Femur (tissue), 1 donor: ENCODE results near the gene ANGPT4.
"Not testable (repeated sequence)": the region's sequence is repeated elsewhere in the genome, so short reads cannot be mapped to it uniquely, and the experiment has no call there.

ENCODE experiments used
- DNase-seq: peaks from one replicate; pipeline ENCODE4 v3.0.0-alpha.2; 2017

Gene ANGPT4

DNA sequence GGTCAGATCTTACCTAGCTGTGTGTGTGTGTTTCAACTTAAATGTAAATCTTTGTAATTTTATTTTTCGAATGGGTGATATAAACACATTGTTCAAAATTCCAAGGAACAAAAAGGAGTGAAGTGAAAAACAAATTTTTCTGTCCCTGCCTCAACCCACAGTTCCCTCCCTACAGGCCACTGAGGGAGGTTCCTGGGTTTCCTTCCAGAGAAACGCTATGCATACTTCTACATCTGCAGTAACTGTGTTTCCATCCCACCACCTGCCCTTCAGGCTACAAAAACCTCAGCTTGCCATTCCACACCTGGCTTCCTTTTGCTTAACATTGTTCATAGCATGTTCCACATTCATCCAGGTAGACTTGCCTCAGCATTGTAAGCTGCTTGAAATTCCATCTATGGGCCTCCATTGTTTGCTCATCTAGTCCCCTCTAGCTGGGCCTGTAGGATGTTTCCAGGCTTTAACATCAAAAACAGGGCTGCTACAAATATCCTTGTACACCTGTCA is 12.0 kb downstream of the ANGPT4 start:
- DNase-seq, result no peak

DNA sequence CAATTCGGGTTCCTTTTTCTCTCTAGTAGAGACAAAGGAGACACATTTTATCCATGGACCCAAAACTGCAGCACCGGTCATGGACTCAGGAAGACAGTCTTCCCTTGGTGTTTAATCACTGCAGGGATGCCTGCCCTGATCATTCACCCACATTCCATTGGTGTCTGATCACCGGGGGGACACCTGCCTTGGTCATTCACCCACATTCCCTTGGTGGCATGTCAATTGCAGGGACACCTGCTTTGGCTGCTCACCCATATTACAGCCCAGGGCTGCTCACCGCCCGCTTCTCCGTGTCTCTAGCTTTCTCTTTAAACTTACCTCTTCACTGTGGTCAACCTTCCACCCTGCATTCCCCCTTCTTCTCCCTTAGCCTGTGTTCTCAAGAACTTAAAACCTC is 18.7 kb downstream of the ANGPT4 start:
- not testable (repeated sequence) for DNase-seq

GRCh38 chr20:896501-897025 is 19.6 kb downstream of the ANGPT4 start:
- DNase-seq, result no peak

DNA sequence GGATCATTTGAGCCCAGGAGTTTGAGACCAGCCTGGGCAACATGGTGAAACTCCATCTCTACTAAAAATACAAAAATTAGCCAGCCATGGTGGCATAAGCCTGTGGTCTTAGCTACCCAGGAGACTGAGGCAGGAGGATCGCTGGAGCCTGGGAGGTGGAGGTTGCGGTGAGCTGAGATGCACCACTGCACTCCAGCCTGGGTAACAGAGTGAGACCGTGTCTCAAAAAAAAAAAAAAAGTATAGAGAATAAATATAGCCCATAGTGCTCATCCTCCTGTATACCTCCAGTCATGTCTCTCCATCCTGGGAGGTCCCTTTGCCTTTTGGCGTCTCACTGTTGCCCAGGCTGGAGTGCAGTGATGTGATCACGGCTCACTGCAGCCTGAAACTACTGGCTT is 23.8 kb downstream of the ANGPT4 start:
- not testable (repeated sequence) for DNase-seq

DNA sequence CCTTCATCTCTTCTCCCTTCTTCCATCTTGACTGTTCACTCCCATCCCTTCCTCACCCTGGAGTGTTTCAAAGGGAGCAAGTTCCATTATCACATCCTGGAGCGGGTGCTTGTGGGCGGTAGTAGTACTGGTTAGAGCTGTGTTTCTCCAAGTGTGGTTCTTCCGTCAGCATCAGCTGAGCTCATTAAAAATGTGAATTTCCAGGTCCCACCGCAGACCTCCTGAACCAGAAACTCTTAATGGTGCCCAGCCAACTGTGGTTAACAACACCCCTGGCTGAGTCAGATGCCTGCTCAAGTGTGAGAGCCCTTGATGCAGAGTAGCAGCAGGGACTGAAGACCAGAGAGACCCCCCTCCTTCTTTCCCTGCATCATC is 24.4 kb downstream of the ANGPT4 start:
- no peak for DNase-seq

DNA sequence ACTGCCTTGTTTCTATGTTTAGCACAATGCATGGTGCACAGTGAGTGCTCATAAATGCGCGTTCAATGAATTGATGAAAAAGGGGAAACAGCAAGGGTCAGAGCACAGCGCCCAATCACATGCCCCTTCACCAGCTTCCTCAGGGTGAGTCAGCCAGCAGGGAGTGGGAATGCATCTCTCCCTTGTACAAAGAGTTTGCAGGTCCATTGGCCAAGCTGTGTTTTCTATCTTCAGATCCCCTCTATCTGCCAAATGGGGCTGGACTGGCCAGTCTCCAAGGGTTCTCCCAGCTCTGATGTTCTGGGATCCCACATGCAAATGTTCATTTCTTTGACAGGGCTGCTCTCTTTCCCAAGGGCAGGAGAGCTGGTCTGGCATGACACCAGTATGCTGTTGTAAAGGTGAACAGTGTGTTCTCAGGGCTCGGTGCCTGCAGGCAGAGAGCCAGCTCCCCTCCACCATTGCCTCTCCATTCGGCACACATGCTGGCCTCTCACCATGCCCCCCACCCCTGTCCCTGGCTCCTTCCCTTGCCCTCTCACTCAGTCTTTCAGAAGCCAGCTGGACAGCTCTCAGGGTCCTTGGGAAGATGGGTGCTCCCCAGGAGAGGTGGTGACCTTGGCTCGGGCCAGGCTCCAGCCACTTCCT is 25.0 kb downstream of the ANGPT4 start:
- DNase-seq, result no peak

DNA sequence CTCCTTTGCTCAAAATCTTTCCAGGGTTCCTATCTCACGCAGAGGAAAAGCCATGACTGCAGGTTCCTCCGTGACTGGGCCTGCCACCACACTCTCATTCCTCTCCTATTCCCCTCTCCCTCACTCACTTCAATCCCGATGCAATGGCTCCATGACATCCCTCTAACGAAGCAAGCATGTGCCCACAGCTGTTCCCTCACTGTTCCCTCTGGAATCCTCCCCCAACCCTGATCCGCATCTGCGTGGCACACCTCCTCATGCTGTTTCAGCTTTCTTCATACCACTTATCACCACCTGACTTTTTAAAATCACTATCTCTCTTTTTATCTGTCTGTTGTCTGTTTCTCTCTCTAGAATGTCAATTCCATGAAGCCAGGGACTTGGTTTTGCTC is 25.5 kb downstream of the ANGPT4 start:
- DNase-seq, result no peak

DNA sequence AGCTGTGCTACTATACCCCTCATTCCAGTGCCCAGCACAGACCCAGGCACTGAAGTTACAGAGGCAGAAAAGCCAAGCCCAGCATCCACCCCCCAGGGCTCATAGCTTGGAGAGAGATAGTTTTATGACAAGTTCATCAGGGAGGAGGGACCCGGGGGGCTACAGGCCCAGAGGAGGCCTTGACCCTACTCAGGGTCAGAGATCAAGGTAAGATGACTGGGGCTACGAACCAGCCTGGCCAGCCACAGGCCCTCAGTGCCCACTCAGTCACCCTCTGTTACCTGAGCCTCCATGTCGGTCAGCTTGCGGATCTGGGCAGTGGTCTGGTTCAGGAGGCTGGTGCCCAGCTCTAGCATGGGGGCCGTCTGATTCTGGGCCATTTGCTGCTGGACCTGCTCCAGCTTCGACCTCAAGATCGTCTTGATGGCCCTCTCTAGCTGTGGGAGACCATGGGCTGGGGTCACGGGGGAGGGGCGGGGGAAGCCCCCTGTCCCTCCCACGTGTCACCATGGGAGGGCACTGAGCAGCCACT is 26.1 kb downstream of the ANGPT4 start:
- DNase-seq, result no peak

GRCh38 chr20:889106-889505 is 27.0 kb downstream of the ANGPT4 start:
- no peak for DNase-seq

DNA sequence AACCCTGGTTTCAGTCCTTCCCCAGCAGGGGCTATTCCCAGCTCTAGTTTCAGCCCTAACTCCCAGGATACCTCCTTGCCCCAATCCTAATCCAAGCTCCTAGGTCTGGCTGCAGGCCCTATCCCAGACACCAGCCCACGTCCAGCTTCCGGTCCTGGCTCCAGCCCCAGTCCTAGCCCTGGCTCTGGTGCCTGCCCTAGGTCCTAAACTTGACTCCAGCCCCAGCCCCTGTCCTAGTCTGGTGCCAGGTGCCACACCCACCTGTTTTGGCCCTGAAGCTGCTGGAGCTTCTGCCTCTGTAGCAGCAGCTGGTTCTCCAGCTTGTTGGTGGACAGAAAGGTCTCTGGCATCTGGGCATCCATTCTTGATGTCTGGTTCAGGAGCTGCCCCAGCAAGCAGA is 28.1 kb downstream of the ANGPT4 start:
- DNase-seq, result no peak

GRCh38 chr20:887137-887536 is 29.0 kb downstream of the ANGPT4 start:
- no peak for DNase-seq

DNA sequence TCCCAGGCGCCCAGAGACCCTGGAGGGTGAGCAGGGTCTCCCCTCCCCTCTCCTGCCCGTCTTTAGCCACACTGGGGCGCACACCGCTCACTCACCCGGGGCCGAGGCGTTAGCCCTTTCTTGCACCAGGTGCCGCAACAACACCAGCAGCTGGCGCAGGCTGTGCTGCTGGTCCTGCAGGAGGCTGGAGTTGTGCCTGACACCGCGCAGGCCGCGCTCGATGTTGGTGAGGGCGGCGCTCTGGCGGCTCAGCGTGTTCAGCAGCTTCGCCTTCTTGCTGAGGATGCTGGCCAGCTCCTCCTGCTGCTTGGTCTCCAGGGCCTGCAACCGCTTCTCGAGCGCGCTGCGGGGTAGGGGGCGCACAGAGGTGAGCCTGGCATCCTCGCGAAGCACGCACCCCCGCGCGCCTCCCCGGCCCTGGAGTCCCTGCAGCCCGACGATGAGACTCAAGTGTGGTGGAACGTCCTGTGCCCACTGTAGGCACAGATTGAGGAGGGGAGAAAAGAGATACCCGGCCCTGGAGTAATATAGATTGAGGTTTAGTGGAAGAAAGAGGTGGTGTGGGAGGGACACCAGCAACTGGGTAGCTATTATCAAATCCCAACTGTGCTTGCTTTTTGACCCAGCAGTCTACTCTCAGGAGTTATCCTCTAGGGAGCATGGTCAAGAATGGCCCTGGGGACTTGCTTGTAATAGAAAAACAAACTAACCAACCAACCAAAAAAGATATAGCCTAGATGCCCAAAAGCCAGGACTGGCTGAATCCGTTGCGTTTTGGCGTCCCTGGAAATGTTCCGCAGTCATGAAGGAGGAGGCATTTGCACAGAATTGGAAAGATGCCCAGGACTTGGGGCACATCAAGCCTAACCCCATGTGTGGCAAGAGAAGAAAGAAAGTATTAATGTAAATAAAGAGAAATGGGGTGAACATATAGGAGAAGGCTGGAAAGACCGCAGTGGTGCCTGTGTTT is 30.9 kb downstream of the ANGPT4 start:
- DNase-seq, result peak; percentile 58

DNA sequence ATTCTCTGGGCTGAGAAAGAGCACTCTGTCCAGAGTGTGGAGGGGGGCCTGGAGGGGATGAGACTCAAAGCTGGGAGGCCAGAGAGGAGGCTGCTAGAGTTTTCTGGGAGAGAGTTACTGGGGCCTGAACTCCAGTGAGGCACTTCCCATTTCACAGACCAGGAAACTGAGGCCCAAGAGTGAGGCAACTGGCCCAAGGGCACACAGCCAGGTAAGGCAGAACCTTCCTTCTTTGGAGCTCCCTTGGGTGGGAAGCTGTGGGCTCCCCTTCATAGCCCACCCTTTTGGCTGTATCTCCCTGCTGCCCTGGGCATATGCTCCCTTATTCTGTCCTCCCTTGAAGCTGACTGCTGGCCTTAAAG is 34.4 kb downstream of the ANGPT4 start:
- DNase-seq, result no peak

- DNase-seq, result no peak
Observed at GRCh38 chr20:881051-881782, 34.9 kb downstream of the ANGPT4 start.

DNA sequence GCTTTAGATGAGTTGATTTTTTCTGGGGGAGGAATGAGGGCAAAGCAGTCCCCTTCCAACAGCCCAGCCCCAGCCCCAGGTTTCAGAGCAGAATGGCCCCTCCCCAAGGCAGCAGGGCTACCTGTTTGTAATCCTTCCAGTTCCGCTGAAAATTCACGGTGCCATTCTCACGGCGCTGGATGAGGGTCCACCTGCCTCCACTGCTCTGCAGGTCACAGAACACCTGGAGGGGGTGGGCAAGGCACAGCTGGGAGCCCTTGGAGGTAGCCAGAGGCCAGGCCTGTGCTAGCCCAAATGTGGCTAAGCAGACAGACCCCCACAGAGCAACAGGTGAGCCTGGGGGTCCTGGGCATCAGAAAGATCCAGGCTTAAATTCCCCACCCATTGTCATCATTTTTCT is 36.5 kb downstream of the ANGPT4 start:
- DNase-seq, result no peak

DNA sequence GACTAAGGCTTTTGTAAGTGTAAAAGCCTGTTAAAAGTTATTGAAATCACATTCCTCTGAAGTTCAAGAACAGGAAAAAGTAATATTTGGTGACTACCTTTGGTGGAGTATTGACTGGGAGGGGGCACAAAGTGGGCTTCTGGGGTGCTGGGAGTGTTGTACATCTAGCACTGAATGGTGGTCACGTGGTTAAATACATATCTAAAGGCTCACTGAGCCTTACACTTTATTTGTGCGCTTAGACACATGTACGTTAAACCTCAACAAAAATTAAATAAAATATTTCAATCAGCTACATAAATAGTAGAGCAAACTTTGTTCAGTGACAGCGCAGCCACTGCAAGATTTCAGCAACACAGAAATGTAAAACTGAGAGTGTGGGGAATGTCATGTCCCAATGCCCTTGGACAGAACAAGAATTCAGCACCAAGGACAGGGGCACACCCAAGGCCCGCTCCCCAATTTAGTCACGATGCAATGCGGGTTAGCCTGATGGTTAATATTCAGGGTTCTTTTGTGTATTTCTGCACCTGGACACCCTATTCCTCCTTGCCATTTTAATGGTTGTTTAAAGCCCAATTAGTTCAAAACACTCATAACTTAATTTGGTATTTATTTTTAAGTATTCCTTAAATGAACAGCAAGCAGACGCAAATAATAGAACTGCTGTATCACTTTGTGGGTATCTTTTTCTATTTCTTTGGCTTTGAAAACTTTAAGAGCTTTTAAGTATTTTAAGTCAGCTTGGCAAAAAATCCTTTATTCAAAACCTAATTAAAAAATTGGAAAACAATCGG is 37.4 kb downstream of the ANGPT4 start:
- peak; percentile 46 for DNase-seq

- no peak for DNase-seq
Observed at GRCh38 chr20:877814-878213, 38.3 kb downstream of the ANGPT4 start.

- no peak for DNase-seq
Observed at GRCh38 chr20:875115-875514, 41.0 kb downstream of the ANGPT4 start.

GRCh38 chr20:873875-874607 is 42.1 kb downstream of the ANGPT4 start:
- DNase-seq, result no peak

- no peak for DNase-seq
Observed at GRCh38 chr20:872855-873520, 43.1 kb downstream of the ANGPT4 start.

GRCh38 chr20:871948-872347 is 44.2 kb downstream of the ANGPT4 start:
- no peak for DNase-seq
